HG02678 (cell line): Measurements from ENCODE around the gene PID1.

Experiments
- ATAC-seq: cut with Tn5 transposase; IDR thresholded peaks from one replicate; pipeline ENCODE4 v1.9.1; 2021; ENCODE audit warnings: mild to moderate bottlenecking, moderate library complexity; ENCODE audit not compliant: unreplicated experiment

PID1 gene

GRCh38 chr2:229037621-229038020 lies 233.5 kb downstream of the PID1 start:
- no peak for ATAC-seq

- no peak for ATAC-seq
These were observed 237.3 kb downstream of the PID1 start for GRCh38 chr2:229033816-229034215.

GRCh38 chr2:229032608-229033234 lies 238.4 kb downstream of the PID1 start:
- ATAC-seq: no peak

GRCh38 chr2:229027353-229028105 lies 243.6 kb downstream of the PID1 start:
- ATAC-seq: no peak

- no peak for ATAC-seq
These were observed 245.4 kb downstream of the PID1 start for GRCh38 chr2:229025653-229026052.

- ATAC-seq: no peak
These were observed 248.4 kb downstream of the PID1 start for GRCh38 chr2:229022652-229023051.

GRCh38 chr2:229022071-229022470 lies 249.0 kb downstream of the PID1 start:
- no peak for ATAC-seq

GRCh38 chr2:229009816-229010215 lies 261.3 kb downstream of the PID1 start:
- ATAC-seq: no peak

- no peak for ATAC-seq
These were observed 267.8 kb downstream of the PID1 start for GRCh38 chr2:229003256-229003655.

- no peak for ATAC-seq
These were observed 269.9 kb downstream of the PID1 start for GRCh38 chr2:229001196-229001595.

- no peak for ATAC-seq
These were observed 271.8 kb downstream of the PID1 start for GRCh38 chr2:228999326-228999725.

GRCh38 chr2:228988786-228989185 lies 282.3 kb downstream of the PID1 start:
- ATAC-seq: no peak

GRCh38 chr2:228987441-228988155 lies 283.5 kb downstream of the PID1 start:
- ATAC-seq: no peak

- no peak for ATAC-seq
These were observed 284.1 kb downstream of the PID1 start for GRCh38 chr2:228986961-228987360.

GRCh38 chr2:228983700-228984099 lies 287.4 kb downstream of the PID1 start:
- no peak for ATAC-seq

- no peak for ATAC-seq
These were observed 296.9 kb downstream of the PID1 start for GRCh38 chr2:228974169-228974568.
